GM23338 (cell line): Measurements from ENCODE around the gene SRA1.

Experiments
- CREB1 ChIP-seq: fragments of 250-450 bp; sonication (Bioruptor Pico); IDR thresholded peaks from 2 replicates; pipeline ENCODE4 v1.5.0; 2020; ENCODE audit warnings: low read depth, mild to moderate bottlenecking, moderate library complexity
- CTCF ChIP-seq, 2 experiments: fragments of 200-600 bp in 1 of 2; sonication (generic) in 1 of 2; conservative IDR thresholded peaks; 2 replicates each; pipeline versions ENCODE4 v1.5.1 to v1.6.1; 2016 to 2017; ENCODE audit warnings: antibody characterized with exemption in 2 of 2, low read depth in 2 of 2, mild to moderate bottlenecking in 2 of 2, moderate library complexity in 1 of 2
- EZH2 ChIP-seq: fragments of 200-600 bp; sonication (generic); IDR thresholded peaks from one replicate; pipeline ENCODE4 v1.8.0; 2017; ENCODE audit warnings: antibody characterized with exemption, mild to moderate bottlenecking, low read depth; ENCODE audit not compliant: unreplicated experiment
- EZH2phosphoT487 ChIP-seq: fragments of 200-600 bp; sonication (generic); IDR thresholded peaks from one replicate; pipeline ENCODE4 v1.8.1; 2018; ENCODE audit warnings: antibody characterized with exemption; ENCODE audit not compliant: unreplicated experiment
- JUNB ChIP-seq: IDR thresholded peaks from one replicate; pipeline ENCODE4 v1.6.1; 2016; ENCODE audit warnings: antibody characterized with exemption; ENCODE audit not compliant: unreplicated experiment
- POLR2AphosphoS5 ChIP-seq: IDR thresholded peaks from 2 replicates; pipeline ENCODE4 v1.6.1; 2016; ENCODE audit warnings: antibody characterized with exemption, low read depth
- REST ChIP-seq: IDR thresholded peaks from one replicate; pipeline ENCODE4 v1.6.1; 2018; ENCODE audit warnings: antibody characterized with exemption; ENCODE audit not compliant: unreplicated experiment
- ZNF114 ChIP-seq: fragments of 250-450 bp; sonication (Bioruptor Pico); IDR thresholded peaks from 2 replicates; pipeline ENCODE4 v1.5.0; 2020; ENCODE audit warnings: mild to moderate bottlenecking, moderate library complexity

GRCh38 chr5:140549237-140550144 is 7.8 kb downstream of the SRA1 start:
- no peak for TF ChIP-seq CTCF (conservative IDR thresholded peaks at IDR 0.05; ENCODE audit: low read depth in 2 of 2)
- TF ChIP-seq POLR2AphosphoS5: no peak; the same call in 1 of the 2 replicates
- no peak for TF ChIP-seq EZH2phosphoT487
- no peak for TF ChIP-seq CREB1 (CRISPR knock-in tag)
- no peak for TF ChIP-seq REST
- no peak for TF ChIP-seq EZH2
- no peak for TF ChIP-seq JUNB
- no peak for TF ChIP-seq ZNF114 (CRISPR knock-in tag)
